Smooth muscle cell (in vitro differentiated cells): Measurements from ENCODE around the gene SPOP. TPM values are rescaled to one million over a fixed set of nuclear protein-coding genes. Genes with fewer than 3 reads are reported as not detected.

ENCODE experiments used
- DNase-seq: peaks from one replicate; lab custom pipeline; 2025; ENCODE audit not compliant: unreplicated experiment; lab: John Stamatoyannopoulos, UW
- H2AFZ ChIP-seq: fragments of 200-600 bp; sonication (generic); 2 replicates; pipeline ENCODE4 v1.6.0; 2016; ENCODE audit warnings: antibody characterized with exemption, low read depth, mild to moderate bottlenecking
- H3F3A ChIP-seq: fragments of 200-600 bp; sonication (generic); 2 replicates; pipeline ENCODE4 v1.6.0; 2017; ENCODE audit warnings: antibody characterized with exemption, low read depth
- H3K27ac ChIP-seq: fragments of 200-600 bp; sonication (generic); 2 replicates; pipeline ENCODE4 v1.5.1; 2016; ENCODE audit warnings: low read depth, mild to moderate bottlenecking
- H3K27me3 ChIP-seq: fragments of 200-600 bp; sonication (generic); 2 replicates; pipeline ENCODE4 v1.6.1; 2016; ENCODE audit warnings: low read depth, mild to moderate bottlenecking
- H3K36me3 ChIP-seq: fragments of 200-600 bp; sonication (generic); 2 replicates; pipeline ENCODE4 v1.5.1; 2016; ENCODE audit warnings: low read depth
- H3K4me1 ChIP-seq: fragments of 200-600 bp; sonication (generic); 2 replicates; pipeline ENCODE4 v1.5.1; 2016; ENCODE audit warnings: low read depth
- H3K4me2 ChIP-seq: fragments of 200-600 bp; sonication (generic); 2 replicates; pipeline ENCODE4 v1.6.0; 2016; ENCODE audit warnings: mild to moderate bottlenecking
- H3K4me3 ChIP-seq: fragments of 200-600 bp; sonication (generic); 2 replicates; pipeline ENCODE4 v1.5.1; 2016; ENCODE audit warnings: mild to moderate bottlenecking
- H3K79me2 ChIP-seq: fragments of 200-600 bp; sonication (generic); 2 replicates; pipeline ENCODE4 v1.6.0; 2016; ENCODE audit warnings: low read depth, mild to moderate bottlenecking
- H3K9ac ChIP-seq: fragments of 200-600 bp; sonication (generic); 2 replicates; pipeline ENCODE4 v1.6.0; 2016; ENCODE audit warnings: low read depth
- H3K9me3 ChIP-seq: fragments of 200-600 bp; sonication (generic); replicated peaks from 2 replicates; pipeline ENCODE4 v1.5.1; 2016; ENCODE audit warnings: low read depth
- H4K20me1 ChIP-seq: fragments of 200-600 bp; sonication (generic); 2 replicates; pipeline ENCODE4 v1.6.0; 2016; ENCODE audit warnings: low read depth
- CTCF ChIP-seq: fragments of 200-600 bp; sonication (generic); IDR thresholded peaks from 2 replicates; pipeline ENCODE4 v1.5.1; 2017; ENCODE audit warnings: borderline replicate concordance, mild to moderate bottlenecking, antibody characterized with exemption; ENCODE audit not compliant: insufficient read depth, poor library complexity, severe bottlenecking
- whole genome bisulfite sequencing: methylation state at CpG from one replicate; pipeline ENCODE4 v1.1.7; 2016; ENCODE audit warnings: low lambda C conversion rate; 5-methylcytosine and 5-hydroxymethylcytosine counted together
- polyA plus RNA-seq: library from polyadenylated mRNA; unstranded; fragments of >200 nt; fragmentation: Nextera tagmentation; extraction: Ambion mirVana; gene quantifications from 2 replicates; pipeline ENCODE4 v1.2.1, GENCODE V29; 2016
- total RNA-seq: library from RNA; depleted of rRNA; stranded (reverse); fragments of >200 nt; gene quantifications from 2 replicates; pipeline ENCODE4 v1.2.3, GENCODE V29; 2014

Gene SPOP
- total and polyA plus RNA-seq, 2 experiments from 2014 or later, result 55.0 to 69.8 TPM

GRCh38 chr17:49698005-49698404, 20.1 kb upstream of the SPOP start:
- Histone ChIP-seq H3K9ac (no peak overlapping the region), H3F3A (no peaks in the 10 kb centered on the region), H3K79me2 (no peaks in the 10 kb centered on the region), H3K4me1 (no peaks in the 10 kb centered on the region), H3K36me3 (no peaks in the 10 kb centered on the region), H3K4me2 (no peak overlapping the region), H4K20me1 (no peaks in the 10 kb centered on the region), H3K27me3 (no peaks in the 10 kb centered on the region), H3K27ac (no peak overlapping the region), H2AFZ (no peak overlapping the region), H3K9me3 (no peaks in the 10 kb centered on the region), H3K4me3 (no peak overlapping the region)
- WGBS, result 72% methylated on average over 6 of the region's 6 CpGs
- TF ChIP-seq CTCF, result no peak
- DNase-seq, result no peak

GRCh38 chr17:49696233-49696761, 18.4 kb upstream of the SPOP start:
- Histone ChIP-seq H2AFZ (no peak overlapping the region), H3K9me3 (no peaks in the 10 kb centered on the region), H3K79me2 (no peaks in the 10 kb centered on the region), H3K27ac (no peak overlapping the region), H3K27me3 (no peaks in the 10 kb centered on the region), H4K20me1 (no peaks in the 10 kb centered on the region), H3K4me1 (peaks cover 8% of the 10 kb centered on the region), H3K36me3 (no peaks in the 10 kb centered on the region), H3F3A (peaks cover 11% of the 10 kb centered on the region), H3K9ac (no peak overlapping the region), H3K4me3 (no peak overlapping the region), H3K4me2 (no peak overlapping the region)
- no peak for TF ChIP-seq CTCF
- 68% methylated on average over 8 of the region's 8 CpGs for WGBS
- DNase-seq, result no peak

- DNase-seq, result no peak
- no peaks in the 10 kb centered on the region for H3K79me2 ChIP-seq
- H3F3A ChIP-seq, result peaks cover 13% of the 10 kb centered on the region
- no peaks in the 10 kb centered on the region for H3K36me3 ChIP-seq
- H3K9ac ChIP-seq, result no peak overlapping the region
- H4K20me1 ChIP-seq, result no peaks in the 10 kb centered on the region
- no peak for TF ChIP-seq CTCF
- peaks cover 8% of the 10 kb centered on the region for H3K4me1 ChIP-seq
- H3K4me3 ChIP-seq, result no peak overlapping the region
- no peak overlapping the region for H3K4me2 ChIP-seq
- no peak overlapping the region for H3K27ac ChIP-seq
- H3K27me3 ChIP-seq, result no peaks in the 10 kb centered on the region
- no peaks in the 10 kb centered on the region for H3K9me3 ChIP-seq
- no peak overlapping the region for H2AFZ ChIP-seq
- 50% methylated on average over 5 of the region's 5 CpGs for WGBS
Observed at GRCh38 chr17:49695698-49696232, 17.9 kb upstream of the SPOP start.
